HG03565 (cell line): ENCODE data around the gene DLGAP1.

Experiments used
- ATAC-seq: cut with Tn5 transposase; IDR thresholded peaks from one replicate; pipeline ENCODE4 v1.9.1; 2021; ENCODE audit warnings: mild to moderate bottlenecking, moderate library complexity; ENCODE audit not compliant: unreplicated experiment

Gene DLGAP1

DNA sequence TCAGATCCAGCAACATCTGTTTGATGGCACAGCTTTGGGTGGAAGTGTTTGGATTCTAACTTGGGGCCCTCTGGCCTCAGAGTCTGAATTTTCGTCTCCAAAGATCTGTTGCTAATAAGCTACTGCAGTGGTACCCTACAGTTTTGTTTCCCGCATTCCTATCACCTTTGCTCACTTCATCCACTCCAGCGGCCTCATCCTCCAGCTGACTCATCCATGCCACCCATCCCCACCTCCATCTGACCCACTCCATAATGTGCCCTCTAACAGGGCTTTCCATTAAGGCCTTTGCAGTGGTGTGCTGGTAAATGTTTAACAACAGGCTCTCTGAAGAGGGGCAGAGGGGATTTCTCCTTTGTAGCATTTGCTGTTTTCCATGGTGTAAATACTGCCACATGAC lies 779.7 kb downstream of the DLGAP1 start:
- ATAC-seq: no peak

DNA sequence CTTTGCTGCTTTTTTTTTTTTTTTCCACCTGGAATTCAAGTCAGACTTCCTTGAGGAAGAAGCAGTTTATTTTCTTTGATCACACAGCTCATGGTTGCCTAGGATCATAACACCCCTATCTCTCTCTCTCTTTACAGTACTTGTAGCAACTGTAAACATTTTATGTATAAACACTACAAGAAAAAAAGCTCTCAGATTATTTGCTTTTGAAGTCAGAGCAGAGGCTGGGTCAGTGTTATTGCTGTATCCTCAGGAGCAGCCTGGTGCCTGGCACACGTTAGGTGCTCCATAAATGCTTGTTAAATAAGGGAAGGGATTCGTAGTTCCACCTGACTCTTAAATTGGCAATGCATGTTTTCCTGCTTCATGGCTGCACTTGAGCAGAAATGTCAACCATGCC lies 783.9 kb downstream of the DLGAP1 start:
- ATAC-seq: no peak

DNA sequence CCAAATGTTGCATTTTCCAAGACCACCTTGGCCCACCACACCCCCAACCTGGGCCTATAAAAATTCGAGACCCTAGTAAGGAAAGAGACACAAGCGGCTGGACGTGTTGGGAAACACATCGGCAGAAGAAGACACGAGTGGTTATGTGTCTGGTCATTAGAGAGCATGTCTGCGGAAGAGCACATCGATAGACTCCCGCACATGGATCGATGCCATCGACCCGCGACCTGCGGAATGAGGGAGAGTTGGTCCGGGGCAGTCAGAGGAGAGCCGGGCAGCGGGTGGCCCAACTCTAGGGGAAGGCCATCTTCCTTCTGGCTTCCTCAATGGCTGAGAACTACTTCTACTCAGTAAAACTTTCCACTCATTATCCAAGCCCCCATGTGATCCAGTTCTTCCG lies 785.7 kb downstream of the DLGAP1 start:
- ATAC-seq: no peak

DNA sequence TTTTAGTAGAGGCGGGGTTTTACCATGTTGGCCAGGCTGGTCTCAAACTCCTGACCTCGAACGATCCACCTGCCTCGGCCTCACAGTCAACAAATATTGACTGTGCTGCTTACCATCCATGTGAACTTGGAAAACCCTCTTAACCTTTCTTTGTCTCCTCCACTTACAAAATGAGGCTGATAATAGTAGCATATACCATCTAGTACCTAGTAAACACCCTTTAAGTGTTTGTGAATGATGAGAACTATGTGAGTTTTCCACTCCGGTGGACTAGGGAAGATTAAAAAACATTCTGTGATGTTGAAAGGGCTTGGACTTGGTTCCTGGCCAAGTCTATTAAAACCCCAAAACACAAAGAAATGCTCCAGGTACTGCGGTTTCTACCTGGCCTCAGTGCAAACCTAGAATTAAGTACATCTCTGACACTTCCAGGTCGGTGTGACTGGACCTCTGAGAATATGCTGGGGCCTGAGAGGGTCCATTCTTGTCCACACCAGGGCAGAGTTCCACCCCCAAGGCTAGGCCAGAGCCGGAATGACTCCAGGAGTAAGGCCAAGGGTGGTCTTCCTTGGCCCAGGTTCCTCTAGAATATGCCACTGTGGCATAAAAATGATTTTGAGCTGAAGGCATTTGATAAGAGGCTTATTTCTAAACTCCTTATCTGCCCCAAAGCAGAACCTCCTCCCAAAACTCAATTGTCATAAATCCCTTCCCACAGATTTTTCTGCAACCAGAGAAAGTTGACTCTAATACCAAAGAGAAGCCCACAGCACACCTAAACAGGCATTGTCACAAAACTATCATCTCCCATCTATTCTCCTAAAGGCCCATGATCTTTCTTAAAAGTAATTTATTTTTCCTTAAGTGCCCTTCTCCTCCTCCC lies 787.6 kb downstream of the DLGAP1 start:
- ATAC-seq: no peak

DNA sequence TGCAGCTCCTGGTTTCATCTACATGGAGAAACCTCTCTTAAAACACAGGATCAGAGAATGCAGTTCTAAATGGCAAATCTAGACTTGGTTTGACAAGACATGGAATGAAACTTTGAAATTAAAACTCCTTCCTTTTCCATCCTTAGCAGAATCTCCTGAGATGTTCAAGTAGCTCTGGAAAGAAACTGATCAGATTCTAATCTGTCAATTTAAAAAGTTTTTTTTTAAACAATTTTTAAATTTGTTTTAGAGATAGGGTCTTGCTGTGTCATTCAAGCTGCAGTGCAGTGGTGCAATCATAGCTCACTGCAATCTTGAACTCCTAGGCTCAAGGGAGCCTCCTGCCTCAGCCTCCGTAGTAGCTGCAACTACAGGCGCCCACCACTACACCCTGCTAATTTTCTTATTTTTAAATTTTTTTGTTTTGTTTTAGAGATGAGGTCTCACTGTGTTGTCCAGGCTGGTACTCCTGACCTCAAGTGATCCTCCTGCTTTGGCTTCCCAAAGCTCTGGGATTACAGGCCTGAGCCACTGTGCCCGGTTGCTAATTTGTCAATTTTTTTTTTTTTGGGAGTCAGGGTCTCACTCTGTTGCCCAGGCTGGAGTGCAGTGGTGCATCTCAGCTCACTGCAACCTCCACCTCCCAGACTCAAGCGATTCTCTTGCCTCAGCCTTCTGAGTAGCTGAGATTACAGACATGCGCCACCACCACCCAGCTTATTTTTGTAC lies 788.4 kb downstream of the DLGAP1 start:
- no peak for ATAC-seq

DNA sequence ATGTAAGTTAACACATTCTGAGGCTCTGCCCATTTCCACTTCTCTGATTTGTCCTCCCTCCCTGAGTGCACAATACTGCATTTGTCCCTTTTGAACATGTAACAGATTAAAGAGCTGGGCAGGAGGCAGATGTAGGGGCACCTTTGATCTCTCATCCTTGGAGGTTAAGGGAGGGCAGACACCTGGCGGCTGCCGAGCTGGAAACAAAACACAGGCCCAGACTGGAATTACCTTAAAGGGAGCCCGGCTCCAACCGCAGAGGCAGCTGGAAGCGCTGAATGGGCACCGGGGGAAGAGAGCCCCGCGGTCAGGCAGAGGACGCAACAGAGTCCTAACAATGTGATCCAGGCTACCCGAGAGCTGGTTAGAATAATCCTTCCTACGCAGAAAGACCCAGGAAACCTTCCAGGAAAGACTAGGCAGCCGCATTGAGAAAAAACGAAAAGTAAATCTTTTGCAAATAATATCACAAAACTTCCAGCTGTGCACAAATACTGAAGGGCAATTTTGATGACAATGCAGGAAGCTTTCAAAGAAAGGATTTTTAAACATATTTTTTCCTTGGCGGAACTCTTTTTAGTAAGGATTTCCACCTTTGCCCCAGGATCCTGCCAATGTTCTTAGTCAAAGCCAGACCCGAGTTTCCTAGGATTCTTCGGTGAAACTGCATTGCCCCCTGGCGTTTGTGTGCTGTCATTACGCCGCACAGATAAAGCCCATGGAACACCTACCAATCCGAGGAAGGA lies 789.2 kb downstream of the DLGAP1 start:
- ATAC-seq: peak; percentile 50

DNA sequence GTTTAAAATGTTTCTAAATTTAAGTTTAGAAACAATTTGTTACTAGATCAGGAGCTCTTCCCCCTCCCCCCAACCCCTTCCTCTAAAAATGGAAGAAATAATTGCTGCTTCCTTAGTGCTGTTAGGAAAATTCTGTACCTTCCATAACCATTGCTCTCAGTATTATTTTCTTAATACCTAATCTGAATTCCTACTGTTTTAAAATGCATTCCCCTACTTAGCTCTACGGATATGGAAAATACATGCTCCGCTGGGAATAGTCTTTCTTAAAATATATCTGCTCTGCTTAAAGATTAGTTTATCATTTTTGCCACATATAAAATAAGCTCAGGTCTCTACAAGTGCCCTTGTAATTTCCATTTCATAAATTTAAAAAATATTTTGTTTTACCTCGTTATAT lies 789.9 kb downstream of the DLGAP1 start:
- no peak for ATAC-seq

DNA sequence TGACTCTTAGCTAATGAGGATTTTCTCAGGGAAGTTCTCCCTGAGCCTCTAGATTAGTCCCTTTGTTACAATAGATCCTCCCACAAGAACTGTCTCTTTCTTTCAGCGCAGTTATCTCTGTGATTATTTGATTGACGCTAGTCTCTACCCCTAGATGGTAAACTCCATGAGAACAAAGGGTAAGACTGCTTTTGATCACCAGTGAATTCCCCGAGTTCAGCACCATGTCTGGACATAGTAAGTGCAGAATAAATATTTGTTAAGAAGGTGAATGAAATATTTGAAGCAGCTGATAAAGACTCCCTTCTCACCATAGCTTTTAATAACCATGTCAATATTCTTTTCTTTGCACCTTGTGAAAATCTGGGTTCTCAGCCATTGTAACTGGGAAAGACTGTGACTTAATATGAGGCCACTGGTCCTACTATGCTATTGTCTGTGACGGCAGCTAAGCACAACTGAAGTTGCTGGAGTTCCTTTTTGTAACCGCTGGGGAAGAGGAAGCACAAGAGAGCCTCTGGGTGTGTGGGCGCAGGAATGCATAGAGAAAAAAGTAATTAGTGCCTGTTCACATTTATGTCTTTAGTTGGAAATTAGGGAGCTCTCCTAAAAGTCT lies 790.4 kb downstream of the DLGAP1 start:
- ATAC-seq: no peak

DNA sequence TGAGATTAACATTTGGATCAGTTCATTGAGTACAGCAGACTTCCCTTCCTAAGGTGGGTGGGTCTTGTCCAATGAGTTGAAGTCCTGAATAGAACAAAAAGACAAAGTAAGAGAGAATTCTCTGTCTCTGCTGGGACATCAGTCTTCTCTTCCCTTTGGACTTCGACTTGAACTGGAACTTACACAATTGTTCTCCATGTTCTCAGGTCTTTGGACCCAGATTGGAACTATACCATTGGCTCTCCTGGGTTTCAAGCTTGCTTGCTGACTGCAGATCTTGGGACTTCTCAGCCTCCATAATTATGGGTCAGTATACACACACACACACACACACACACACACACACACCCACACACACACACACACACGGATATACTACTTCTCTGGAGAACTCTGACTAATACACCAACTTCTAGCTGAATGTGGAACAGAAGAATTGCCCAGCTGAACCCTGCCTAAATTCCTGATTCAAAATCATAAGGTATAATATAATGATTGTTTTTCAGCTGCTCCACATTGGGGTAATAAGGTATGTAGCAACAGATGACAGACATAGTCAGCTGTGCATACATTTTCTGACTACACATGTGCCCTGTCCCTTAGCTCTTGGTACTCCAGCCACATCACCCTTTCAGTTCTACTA lies 791.1 kb downstream of the DLGAP1 start:
- ATAC-seq: no peak

DNA sequence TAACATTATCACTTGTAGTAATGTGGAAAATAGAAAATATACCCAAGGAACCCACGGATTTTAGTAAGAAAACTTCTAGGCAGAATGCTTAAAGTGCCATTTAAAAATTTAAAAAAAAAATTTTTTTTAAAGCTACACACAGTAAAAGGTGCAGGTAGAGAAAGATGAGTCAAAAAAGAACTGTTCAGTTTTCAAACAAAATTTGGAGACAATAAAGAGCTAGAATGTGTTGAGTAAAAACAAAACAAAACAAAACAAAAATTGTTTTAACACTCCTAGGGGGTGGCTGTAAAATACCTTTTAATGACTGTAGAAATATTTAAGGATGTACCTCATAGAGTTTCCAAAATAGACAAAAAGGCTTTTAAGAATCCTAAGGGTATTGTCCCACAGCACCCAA lies 793.1 kb downstream of the DLGAP1 start:
- no peak for ATAC-seq

DNA sequence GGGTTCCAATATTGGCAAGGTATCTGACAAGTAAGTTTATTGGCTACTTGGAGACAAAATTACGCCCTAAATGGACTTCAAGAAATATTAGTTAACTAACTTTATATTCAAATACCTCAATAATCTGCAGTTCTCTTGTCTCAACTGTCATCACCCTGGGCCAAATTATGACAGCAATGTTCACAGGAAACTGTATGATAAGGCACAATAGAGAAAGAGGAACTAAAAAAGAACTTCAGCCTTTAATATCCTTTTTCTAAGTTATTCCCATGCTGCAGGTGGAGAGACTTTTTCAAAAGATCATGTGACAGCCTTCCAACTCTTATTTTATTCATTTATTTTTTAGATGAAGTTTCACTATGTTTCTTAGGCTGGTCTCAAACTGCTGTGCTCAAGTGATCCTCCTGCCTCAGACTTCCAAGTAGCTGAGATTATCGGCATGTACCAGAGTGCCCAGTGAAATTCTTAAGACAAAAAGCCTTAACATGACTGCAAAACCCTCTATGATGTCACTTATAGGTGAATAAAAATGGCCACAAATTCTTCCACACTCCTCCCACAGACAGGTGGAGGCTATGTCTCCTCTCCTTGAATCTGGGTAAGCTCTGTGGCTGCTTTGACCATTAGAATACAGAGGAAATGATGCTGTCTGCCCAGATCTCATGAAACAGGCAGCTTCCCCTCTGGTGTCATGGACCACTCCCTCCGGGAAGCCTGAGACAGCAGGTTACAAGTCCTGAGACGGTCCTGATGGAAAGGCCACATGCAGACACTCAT lies 794.2 kb downstream of the DLGAP1 start:
- no peak for ATAC-seq

DNA sequence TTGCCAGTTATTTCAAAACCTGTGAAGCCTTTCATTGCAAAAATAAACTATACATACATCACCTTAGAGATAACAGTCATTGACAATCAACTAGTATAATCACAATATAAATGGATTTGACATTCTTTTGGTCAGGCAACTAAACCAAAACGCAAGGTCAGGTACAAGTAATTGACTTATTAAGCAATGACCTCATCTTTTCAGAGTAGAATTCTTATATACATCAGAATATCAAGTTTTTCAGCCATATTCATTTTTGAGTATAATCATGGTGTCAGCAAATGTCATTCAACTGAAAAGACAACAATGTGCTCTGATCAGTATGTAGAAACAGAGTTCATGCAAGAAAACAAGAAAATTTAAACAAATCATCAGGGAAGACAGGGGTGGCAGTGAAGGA lies 796.6 kb downstream of the DLGAP1 start:
- no peak for ATAC-seq

DNA sequence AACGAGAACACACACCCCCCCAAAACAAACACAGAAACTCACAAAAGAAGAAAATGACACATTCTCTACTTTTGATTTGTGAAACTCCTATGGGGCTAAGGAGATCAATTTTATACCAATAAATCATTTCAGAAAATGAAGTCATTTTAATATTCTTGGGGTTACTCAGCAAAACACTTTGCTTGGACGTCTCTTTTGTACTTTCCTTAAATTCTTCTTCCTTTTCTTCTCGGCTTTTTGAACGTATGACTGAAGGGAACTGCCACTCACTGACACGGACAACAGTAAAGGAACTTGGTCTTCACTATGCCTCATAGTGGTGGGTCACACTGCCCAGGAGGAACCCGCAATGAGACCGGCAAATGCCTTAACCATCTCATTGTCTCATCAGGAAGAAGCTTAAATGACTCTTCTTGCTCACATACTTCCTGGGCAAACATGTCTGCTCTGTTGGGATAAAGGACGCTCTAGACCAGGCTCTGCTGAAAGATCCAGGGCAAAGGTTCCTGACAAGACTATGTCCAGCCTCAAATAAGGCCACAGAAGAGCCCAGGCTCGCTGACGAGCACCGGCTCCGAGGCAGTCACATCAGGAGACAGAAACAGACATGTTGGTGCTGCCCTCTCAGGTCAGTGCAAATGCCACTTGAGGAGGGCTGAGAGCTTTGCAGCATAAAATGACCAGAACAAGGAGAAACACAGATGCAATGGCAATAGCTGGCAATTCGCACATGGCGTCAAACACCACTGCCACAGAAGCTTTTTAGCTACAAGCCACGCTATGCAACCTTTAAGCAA lies 799.7 kb downstream of the DLGAP1 start:
- no peak for ATAC-seq

DNA sequence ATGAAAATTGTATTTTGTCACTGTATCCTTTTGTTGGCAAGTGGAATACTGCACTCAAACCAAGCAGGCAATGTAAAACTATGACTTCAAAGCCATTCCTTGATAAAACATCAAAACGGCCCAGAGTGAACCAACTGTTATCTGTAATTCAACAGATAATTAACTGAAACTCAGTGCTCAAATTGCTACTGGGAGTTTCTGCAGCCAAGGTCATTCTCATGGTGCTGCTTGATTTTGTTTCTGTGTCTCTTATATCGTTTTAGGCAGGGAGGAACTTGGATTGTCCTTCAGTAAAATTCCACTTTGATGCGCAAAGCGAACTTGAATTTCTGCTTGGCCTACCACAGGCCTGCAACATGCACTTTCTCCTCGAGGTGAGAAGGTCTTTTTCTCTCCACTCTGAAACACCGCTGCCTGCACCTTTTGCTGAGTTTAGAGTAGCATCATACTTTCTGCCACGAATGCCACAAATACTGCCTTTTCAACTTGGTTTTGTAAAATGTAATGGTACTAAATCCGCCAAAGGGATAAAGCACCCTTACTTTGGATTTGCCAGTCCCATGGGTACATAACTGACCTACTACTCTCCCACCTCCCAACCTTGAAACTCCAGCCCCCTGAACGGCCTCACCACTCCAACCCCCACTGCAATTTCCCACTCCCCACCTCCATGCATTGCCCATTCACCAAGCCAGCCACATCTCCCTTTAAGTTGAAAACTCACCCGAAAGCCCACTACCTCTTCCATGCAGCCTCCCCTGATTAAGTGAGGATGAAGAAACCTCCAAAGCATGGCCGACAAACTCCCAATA lies 800.5 kb downstream of the DLGAP1 start:
- no peak for ATAC-seq

DNA sequence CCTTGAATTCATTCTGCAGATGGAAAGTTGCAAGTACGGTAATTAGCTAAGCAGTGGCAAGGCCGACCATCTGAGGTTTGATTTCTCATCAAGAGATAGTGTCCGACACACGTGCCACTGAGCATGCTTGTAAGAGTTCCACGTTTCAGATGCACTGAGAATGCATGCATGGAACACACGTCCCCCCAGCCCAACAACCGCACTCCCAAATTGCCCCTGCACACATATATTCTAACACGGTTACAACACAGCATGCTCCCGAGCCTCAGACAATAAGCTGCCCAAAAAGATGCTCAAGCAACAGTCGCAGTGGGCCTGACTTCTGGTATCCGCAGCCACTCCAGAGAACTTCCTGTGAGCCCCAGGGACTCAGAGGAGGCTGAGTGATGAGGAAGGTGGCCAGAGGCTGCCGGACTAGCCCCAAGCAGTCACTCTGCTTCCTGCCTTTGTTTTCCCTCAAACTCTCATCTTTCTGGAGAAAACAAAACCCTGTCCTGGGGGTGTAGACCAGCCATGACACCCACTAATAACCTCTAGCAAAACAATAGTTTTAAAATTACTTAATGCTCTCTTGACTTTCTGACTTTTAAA lies 801.2 kb downstream of the DLGAP1 start:
- no peak for ATAC-seq

DNA sequence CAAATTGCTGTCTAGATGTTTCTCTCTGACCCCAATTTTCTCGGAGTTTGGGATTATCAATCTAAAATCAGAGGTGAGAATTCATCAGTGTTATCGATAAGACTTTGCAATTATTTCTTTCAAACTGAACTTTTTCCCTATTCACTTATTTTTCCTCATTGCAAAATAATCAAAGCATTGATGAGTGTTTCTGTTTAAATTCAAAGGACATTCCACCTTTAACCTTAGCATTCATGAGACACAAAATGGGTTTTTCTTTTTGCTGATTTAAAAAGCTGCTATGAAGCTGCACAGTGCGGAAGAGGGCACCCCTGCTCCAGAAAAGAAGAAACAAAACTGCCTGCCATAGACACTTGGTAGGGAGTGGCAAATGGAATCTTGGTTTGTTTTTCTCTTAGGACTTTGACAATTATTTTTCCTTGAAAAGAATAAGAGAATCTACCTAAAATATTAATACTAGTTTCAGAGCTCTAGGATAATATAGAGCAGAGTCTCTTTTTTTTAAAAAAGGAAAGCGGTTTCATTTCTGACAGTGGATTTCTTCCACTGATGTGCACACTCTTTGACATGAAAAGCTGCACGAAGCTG lies 801.8 kb downstream of the DLGAP1 start:
- no peak for ATAC-seq
